D721Med (cell line): ENCODE data around the gene METTL5.
"Not testable (repeated sequence)": the region's sequence is repeated elsewhere in the genome, so short reads cannot be mapped to it uniquely, and the experiment has no call there.

ENCODE experiments used
- DNase-seq: peaks from one replicate; pipeline ENCODE4 v3.0.0; 2011; ENCODE audit warnings: low spot score; ENCODE audit not compliant: insufficient read length
- FAIRE-seq: peaks from 2 replicates; lab custom pipeline; 2011; peaks lifted over from hg19 to GRCh38; lab: Jason Lieb, UNC
- TF ChIP-seq, protein P1 (sequence below): IDR thresholded peaks from 2 replicates; pipeline ENCODE4 v1.5.1; 2012; ENCODE audit warnings: mild to moderate bottlenecking, control low read depth; ENCODE audit not compliant: insufficient read depth; ENCODE audit errors: missing control alignments

The METTL5 gene

GRCh38 chr2:169824373-169825333 is at the start of gene METTL5:
TSS of gene METTL5 (minus strand) at chr2:169824905. CDS start at chr2:169824597, 308 bp downstream.
- TF ChIP-seq, protein P1, sequence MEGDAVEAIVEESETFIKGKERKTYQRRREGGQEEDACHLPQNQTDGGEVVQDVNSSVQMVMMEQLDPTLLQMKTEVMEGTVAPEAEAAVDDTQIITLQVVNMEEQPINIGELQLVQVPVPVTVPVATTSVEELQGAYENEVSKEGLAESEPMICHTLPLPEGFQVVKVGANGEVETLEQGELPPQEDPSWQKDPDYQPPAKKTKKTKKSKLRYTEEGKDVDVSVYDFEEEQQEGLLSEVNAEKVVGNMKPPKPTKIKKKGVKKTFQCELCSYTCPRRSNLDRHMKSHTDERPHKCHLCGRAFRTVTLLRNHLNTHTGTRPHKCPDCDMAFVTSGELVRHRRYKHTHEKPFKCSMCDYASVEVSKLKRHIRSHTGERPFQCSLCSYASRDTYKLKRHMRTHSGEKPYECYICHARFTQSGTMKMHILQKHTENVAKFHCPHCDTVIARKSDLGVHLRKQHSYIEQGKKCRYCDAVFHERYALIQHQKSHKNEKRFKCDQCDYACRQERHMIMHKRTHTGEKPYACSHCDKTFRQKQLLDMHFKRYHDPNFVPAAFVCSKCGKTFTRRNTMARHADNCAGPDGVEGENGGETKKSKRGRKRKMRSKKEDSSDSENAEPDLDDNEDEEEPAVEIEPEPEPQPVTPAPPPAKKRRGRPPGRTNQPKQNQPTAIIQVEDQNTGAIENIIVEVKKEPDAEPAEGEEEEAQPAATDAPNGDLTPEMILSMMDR: peak; percentile 93
- FAIRE-seq (no peak), DNase-seq (peak; percentile 77)

- TF ChIP-seq, protein P1: no peak
- FAIRE-seq (no peak), DNase-seq (no peak)
Measured at GRCh38 chr2:169871994-169872393, 47.3 kb upstream of the METTL5 start.

GRCh38 chr2:169871369-169871768 is 46.7 kb upstream of the METTL5 start:
- not testable (repeated sequence) for DNase-seq, FAIRE-seq

- TF ChIP-seq, protein P1: no peak
- DNase-seq (no peak), FAIRE-seq (no peak)
Measured at GRCh38 chr2:169868951-169869350, 44.2 kb upstream of the METTL5 start.

DNA sequence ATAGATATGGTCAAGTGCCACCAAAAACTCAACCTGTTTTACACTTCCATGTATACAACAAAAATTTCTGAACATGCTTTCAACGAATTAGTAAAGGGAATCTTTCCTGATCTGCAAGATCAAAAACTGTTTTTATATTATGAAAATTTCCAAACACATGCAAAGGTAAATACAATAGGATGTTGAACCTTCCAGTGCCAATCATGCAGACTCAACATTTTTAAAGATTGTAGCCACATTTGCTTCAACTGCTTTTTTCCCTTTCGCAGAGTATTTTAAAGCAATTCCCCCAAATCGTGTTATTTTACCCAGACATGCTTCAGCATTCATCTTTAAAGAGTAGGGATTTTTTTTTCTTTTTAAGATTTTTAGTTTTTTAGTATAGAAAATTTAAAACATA is 42.9 kb upstream of the METTL5 start:
- TF ChIP-seq, protein P1: no peak
- FAIRE-seq (no peak), DNase-seq (no peak)

GRCh38 chr2:169866230-169866629 is 41.5 kb upstream of the METTL5 start:
- DNase-seq, FAIRE-seq: not testable (repeated sequence)

- DNase-seq (no peak), FAIRE-seq (no peak)
- TF ChIP-seq, protein P1: no peak
Measured at GRCh38 chr2:169865492-169865891, 40.8 kb upstream of the METTL5 start.

GRCh38 chr2:169862816-169863215 is 38.1 kb upstream of the METTL5 start:
- no peak for DNase-seq
- peak; percentile 32 for FAIRE-seq

More at GRCh38 chr2:169862816-169863215, 38.1 kb upstream of the METTL5 start:
- TF ChIP-seq, protein P1: no peak
